Posterior cingulate gyrus (tissue), 11 donors: Measurements from ENCODE around the gene DOK5.

Experiments
- DNase-seq, 10 donors: peaks; one replicate each; pipeline versions ENCODE4 v3.0.0 to v3.0.0-alpha.2; 2020 to 2021; ENCODE audit warnings: mixed read lengths in 3 of 10
- intact Hi-C: fragments of 100-400 bp; cut with DNase I; formaldehyde crosslinking; loops from one replicate; pipeline ENCODE4 v1.15.1; 2023

Gene DOK5

DNA sequence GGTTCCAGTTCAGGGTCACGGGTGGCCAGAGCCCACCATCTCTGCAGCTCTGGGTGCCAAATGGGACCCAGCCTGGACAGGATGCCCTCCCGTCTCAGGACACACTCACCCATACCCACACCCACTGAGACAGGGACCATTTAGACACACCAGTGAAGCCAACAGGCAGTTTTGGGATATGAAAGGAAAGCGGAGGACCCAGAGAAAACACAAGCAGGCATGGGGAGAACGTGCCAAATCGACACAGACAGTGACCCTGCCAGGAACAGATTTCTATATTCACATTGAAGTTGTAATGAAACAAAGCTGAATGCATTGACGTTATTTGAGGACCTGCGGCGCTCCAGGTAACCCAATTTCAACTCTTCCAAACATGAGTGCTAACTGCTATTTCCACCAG lies 164.5 kb downstream of the DOK5 start:
- intact Hi-C loops: no loop called here
- no peak for DNase-seq

DNA sequence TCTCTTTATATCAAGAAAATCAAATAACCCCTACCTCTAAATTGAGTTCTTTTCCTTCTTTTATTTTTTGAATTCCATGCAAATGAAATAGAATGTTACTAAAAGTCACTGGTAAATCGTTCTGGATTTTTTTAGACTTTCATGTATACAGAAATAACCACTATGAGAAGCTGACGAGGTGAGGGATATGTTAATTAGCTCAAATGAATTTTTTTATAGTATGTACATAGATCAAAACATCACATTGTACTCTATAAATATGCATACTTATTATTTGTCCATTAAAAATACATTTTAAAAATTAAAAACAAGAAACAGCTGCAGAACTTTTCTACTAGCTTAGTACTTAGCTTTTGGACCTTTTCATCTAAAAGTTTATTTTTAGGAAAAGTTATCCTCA lies 165.4 kb downstream of the DOK5 start:
- intact Hi-C loops: no loop called here
- DNase-seq: no peak

DNA sequence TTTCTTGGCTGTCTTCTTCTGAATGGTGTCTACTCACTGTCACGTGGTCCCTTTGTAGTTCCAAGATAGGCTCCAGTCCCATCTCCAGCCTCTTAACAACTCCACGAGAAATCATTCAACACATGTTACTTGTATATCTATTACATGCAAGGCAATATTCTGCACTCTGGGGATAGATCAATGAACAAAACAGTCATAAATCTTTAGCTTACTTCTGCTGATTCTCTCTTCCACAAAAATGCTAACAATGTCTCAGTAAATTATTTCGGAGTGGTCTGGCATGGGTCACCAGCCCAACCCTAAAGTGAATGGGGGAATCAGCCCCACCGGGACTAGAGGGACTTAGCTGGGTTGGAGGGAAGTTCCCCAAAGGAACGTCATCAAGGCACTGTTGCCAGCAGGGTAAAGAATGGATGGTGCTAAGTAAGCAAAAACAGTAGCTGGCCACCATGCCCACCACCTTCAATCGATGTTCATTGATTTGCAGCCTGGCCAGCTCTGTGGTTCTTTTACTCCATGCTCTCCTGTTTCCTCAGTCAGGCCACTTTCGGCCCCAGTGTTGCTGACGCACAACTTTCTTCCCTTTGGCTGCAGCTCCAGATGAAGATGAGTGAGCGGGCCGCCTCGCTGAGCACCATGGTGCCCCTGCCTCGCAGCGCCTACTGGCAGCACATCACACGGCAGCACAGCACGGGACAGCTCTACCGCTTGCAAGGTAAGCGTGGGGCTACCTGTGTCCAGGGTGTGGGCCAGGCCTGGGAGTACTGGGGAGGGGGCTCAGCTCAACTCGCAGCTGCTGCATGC lies 167.7 kb downstream of the DOK5 start:
- intact Hi-C loops: no loop called here
- peak in 1 of 10 donors; percentile 73 for DNase-seq

DNA sequence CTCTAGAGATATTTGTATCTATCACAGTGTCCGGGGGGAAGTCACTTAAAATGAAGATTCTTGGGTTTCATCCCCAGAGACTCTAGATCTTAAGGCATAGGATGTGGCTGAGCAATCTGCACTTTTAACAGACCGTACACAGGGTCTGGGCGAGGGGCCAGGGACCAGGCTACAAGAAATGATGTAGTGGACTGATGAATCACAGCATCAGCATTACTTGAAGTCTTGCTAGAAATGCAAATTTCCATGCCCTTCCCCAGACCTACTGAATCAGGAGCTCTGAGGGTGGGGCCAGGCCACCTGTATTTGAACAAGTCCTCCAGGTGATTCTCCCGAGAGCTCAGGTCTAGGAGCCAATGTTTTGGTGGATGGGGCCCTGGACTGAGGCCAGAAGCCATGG lies 168.4 kb downstream of the DOK5 start:
- intact Hi-C loops: no loop called here
- no peak for DNase-seq

DNA sequence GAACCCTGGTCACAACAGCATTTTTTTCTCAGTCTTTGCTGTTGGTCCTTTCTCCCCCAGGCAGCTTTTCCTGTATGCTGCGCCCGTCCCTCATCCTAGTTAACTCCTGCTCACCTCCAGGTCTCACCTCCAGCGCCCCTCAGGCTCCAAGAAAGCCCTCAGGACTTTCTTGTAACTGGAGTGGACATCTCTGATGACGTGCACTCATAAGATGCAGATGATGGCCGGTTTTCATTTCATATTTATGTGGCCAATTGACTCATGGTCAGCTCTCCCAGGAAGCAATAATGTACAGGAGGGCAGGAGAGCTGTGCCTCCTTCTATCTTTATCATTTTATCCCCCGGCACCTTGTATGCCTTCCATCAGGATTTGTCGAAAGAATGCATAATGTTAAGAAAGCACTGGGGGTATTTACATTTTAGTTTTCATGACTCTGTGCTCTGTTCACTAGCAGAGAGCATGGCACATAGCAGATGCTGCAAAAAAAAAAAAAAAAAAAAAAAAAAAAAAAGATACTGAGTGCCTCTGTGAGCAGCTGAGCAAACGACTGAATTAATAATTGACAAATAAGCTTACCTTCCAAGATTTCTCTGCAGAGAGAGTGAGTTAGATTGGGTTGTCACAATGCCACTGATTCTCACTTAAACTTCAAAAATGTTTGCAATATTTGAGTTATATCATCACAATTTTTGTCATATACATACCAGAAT lies 170.2 kb downstream of the DOK5 start:
- intact Hi-C loops: loop anchor here (2.0 kb wide), 2 partner anchors 425 to 549 kb away; no protein-coding TSS in a partner anchor
- no peak for DNase-seq

DNA sequence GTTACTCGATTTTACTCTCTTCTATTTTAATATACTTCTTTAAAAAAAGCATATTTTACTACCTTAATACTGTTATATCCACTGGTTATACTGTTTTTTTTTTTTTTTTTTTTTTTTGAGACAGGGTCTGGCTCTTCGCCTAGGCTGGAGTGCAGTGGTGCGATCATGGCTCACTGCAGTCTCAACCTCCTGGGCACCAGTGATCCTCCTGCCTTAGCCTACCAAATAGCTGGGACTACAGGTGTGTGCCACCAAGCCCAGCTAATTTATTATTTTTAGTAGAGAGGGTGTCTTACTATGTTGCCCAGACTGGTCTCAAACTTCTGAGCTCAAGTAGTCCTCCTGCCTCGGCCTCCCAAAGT lies 170.7 kb downstream of the DOK5 start:
- no peak for DNase-seq
- intact Hi-C loops: loop anchor here (2.0 kb wide), 2 partner anchors 425 to 549 kb away; no protein-coding TSS in a partner anchor

DNA sequence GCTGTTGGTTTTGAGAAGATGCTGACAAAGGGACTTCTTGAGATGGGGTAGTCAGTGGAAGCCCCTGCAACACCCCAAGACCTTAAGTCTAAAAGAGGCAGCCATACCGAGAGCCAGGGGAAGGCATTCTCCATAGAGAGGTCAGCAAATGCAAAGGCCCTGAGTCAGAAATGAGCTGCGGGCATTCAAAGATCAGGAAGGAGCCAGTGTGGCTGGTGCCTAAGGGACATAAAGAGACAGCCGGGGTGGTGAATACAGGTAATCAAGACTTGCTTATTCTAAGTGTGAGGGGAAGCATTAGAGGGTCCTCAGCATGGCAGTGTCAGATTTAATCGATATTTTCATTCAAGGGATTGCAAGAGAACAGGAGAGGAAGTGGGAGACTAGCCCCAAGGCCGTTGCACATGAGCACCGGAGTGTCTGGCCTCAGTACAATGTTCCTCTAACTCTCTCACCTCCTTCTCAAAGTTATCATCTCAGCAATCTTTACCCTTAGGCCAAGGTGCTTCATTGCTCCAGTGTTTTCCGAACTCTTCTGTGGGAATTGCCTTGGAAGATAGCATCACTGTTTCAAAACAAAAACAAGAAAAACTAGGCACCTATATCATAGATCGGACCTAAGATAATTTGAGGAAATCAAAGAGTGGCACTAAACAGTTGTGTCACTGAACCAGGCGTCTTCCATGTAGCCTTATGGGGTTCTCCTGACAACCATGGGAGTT lies 173.2 kb downstream of the DOK5 start:
- intact Hi-C loops: no loop called here
- no peak for DNase-seq

DNA sequence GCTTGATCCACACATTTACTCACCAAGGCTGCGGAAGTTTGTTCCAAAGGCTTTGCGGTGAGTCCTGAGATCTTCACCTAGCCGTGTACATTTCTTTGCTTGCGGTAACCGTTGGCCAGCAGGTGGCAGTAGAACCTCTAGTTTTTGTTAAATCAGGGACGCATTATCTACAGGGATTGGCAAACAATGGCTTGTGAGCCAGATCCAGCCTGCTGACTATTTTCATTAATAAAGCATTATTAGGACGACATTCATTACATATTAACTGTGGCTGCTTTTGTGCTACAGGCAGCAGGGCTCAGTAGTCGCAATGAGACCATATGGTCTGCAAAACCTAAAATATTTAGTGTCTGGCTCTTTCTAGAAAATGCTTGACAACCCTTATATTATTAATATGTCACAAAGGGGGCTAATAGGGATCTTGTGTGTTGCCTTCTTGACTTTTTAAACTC lies 174.1 kb downstream of the DOK5 start:
- intact Hi-C loops: no loop called here
- DNase-seq: peak; percentile 58 to 93 (median 80)

DNA sequence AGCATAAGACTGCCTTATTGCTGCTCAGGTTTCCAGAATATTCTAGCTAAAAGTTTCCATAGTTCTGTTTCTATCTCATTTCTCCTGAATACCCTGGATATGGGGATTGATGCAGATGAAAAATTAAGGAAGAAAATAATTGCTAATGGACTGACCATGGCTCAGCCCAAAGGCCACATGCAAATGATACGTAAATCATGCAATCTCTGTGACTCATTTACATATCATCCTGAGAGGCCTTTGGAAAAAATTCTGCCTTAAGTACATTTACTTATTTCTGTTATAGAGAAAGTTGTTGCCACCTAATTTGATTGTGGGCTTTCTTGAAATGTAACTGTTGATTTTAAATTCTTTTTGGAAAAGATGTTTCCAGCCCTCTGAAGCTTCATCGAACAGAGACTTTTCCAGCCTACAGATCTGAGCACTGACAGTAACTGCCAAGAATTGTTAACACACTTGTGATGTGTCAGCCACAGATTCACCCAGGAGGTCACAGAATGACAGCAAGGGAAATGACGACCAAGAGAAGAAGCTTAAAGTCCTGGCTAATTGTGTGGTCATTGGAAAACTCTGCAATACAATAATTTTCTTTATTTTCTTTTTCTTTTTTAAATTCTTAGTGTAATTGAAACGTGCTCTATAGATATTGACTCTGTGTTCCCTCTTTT lies 174.8 kb downstream of the DOK5 start:
- DNase-seq: no peak
- intact Hi-C loops: no loop called here

DNA sequence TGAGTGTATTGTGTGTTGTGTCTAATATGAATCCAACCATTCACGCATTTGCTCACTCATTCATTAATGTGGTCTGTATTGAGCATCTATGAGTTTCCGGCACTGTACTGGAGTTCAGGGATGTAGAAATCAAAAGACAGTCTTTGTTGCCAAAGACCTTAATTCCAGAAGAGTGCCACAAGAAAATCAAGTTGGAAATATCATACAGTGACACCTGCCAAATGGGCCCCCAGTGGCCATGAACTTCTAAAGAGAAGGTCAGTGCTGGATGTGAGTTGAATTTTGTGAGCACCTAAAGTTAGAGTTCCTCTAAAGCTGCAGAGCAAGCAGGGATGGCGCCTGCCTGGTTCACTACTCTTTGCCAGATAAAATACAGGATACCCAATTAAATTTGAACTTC lies 175.9 kb downstream of the DOK5 start:
- DNase-seq: no peak
- intact Hi-C loops: no loop called here

DNA sequence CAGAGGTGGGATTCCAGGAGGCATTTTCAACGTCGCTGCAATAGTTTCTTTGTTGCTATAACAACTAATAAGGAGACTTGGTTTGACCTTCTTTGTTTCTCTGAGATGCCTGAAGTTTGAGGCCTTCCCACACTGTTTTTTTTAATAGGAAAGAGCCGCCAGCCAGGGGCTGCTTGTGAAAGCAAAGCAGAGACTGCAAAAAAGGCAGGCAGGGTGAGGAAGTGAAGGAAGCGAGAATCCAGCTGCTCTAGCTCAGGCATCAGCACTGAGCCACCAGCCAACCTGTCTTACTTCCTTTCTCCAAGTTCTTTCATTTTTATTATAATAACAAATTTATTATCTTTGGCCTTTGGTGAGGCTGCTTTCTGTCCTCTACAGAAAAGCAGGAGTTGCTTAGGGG lies 179.1 kb downstream of the DOK5 start:
- intact Hi-C loops: no loop called here
- no peak for DNase-seq

DNA sequence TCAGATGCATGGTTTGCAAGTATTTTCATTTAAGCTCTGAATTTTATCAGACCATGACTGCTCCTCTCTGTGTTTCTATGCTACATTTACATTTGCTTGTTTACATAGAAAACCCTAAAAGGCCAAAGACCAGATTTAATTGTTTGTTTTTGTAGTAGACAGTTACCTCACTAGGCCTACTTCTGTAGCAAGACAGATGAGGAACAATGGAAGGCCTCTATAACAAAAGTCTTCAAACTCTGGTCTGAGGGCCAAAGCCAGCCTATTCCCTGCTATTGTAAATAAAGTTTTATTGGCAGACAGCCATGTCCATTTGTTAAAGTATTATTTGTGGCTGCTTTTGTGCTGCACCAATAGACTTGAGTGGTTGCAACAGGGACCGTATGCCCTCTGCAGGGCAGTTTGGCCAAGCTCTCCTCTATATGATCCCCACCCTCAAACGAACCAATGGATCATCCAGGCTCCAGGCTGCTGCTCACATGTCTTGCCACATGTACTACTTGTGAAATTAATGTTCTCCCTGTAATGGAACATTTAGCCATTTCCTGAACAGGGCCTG lies 182.0 kb downstream of the DOK5 start:
- intact Hi-C loops: no loop called here
- DNase-seq: no peak

DNA sequence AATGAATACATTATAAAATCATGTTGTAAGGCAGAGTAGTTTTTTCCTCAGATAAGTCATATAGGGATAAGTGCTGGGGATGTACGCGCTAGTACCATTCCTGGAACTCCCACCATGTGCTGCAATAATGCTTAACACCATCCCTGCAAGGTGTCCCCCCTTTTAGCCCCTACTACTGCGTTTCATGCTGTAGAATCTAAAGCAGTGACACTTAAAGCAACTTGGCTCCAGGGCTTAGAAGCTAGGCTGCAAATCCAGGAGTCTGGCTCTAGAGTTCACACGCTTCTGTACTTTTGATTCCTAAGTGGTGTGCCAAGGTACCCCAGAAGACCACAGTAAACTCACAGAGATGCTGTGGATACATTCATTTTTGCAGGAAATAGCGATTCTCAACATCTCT lies 183.1 kb downstream of the DOK5 start:
- DNase-seq: no peak
- intact Hi-C loops: no loop called here

DNA sequence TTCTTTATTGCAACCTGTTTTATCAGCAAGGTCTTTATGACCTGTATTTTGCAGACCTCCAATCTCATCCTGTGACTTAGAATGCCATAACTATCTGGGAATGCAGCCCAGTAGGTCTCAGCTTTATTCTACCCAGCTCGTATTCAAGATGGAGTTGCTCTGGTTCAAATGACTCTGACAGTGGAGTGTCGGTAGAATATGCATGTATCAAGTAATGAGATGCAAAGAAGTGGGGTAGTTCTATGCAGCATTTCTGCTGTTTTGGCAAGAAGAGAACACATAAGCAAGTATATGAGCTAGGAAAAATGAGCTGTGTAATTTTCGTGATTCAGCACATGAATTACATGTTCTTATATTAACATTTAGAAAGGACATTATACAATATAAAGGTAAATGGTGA lies 185.9 kb downstream of the DOK5 start:
- intact Hi-C loops: no loop called here
- DNase-seq: no peak

DNA sequence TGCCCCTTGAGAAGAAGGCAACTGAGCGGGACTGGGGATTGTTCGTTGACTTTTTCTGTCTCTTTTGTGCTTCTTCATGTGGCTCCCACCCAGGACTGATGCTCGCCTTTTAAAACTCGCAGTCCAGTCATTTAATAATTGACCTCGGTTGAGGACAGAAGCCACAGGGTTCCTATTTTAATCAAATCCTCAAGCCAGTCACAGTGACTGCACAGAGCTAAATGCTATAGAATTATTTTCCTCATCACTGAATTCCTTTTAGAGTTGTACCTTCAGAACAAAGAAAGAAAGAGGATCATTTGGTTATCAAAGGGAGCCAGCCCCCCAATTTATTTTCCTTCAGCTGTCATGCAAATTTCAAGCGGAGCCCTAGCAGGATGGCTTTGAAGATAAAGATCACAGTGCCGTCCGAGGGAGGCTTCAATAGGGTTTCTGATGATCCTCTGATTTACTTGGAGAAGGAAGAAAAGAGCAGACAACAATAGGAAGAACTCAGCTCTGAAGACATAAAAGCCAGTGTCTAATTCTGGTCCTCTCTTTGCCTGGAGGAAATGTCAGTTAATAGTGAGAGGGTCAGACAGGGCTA lies 186.6 kb downstream of the DOK5 start:
- intact Hi-C loops: no loop called here
- no peak for DNase-seq

DNA sequence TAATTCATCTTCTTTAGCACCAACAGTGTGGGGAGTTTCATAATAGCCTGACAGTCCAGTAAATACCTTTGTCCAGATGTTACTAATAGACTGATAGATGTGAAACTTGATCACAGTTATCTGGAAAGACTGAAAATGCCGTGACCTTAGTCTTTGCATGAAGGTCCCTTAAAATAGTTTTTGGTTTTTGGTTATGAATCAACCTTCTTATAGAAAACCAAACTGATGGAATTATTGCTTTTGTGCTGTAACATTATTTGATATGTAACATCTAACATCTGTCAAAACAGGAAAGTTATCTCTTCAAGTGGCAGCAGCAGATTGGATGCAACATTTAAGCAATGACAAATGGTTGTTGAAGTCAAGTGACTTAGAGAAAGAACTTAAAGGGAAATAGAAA lies 190.4 kb downstream of the DOK5 start:
- no peak for DNase-seq
- intact Hi-C loops: no loop called here

DNA sequence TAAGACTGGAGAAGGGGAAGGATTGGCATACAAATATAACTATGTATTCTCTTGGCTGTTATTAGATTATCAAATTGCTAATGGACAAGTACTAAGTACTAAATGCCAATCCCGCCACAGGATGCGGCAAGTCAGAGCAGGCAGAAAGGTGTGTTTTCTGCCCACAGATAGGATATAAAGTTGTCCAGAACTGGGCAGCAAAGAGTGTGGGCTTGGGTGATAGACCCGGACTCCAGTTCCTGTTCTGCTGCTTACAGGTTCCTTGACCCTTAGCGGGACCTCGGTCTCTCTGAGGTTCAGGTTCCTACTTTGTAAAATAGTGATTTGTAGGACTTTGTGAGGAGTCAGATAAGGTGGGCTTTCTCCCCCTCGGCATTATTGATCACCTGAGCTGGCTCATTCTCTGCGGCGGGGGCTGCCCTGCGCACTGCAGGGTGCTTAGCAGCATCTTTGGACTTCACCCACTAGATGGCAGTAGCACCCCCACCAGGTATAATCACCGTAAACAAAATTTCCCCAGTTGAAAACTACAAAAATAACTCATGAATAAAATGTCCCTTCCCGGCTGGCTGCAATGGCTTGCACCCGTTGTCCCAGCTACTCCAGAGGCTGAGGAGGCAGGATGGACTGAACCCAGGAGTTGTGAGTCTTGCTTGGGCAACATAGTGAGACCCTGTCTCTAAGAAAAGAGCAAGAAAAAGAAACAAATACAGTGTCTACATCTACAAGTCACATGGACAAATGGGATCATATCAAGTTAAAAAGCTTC lies 193.1 kb downstream of the DOK5 start:
- no peak for DNase-seq
- intact Hi-C loops: no loop called here

DNA sequence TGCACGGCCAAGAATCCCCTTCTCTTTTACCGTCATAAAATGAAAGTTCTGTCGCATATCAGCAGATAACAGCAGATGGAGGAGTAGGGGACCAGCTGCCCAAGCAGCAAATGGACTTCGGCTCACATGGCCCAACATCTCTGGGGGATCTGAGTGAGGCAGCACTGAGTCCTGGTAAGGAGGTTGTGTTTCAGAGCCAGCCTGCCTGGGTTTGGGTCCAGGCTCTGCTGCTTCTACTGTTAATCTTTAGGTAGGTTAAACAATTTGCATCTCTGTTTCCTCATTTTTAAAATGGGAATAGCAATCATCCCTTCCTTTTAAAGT lies 193.6 kb downstream of the DOK5 start:
- DNase-seq: no peak
- intact Hi-C loops: no loop called here

DNA sequence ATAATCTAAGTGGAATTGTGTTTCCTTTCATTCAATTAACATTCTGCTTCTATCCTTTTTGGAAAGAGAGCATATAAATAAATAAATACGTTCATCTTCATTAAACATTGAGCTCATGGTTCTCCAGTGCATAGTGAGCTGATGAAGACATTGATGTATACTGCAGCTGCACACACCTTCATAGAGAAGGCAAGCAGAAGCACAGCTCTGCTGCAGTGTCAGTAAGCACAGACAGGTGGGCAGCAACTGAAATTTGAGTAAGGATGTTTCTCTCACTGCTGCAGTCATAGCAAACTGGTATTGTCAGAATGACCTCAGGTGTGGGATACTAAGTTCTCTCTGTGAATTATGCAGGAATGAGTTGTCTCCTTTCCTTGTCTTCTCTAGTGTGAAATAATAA lies 202.9 kb downstream of the DOK5 start:
- no peak for DNase-seq
- intact Hi-C loops: no loop called here

DNA sequence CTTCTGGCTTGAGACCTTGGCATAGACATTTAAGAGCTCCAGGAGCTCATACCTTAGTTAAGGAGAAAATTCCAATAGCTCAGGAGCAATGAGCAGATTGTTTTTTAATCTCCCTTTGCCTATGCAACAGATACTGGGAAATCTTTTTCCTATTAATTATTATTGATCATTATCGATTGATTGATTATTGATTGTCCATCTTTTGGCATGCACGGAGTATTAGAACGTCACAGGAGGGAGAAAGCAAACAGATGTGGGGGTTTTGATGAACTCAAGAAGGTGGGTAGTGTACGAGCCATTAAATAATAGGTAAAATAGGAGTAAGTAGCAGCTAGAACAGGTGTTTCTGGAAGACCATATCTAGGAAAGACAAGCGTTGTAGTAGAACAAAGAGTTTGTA lies 205.0 kb downstream of the DOK5 start:
- DNase-seq: no peak
- intact Hi-C loops: loop anchor here (5.0 kb wide), 1 partner anchor 1492 kb away; no protein-coding TSS in a partner anchor
